Measurements from ENCODE around the gene OR2L5.

- no peak for TF ChIP-seq CTCF (IDR thresholded peaks at IDR 0.05)
- TF ChIP-seq POLR2AphosphoS5 (IDR thresholded peaks at IDR 0.05), result no peak
- TF ChIP-seq EP300 (IDR thresholded peaks at IDR 0.05), result no peak
Observed at GRCh38 chr1:248015803-248016202, 2.3 kb downstream of the OR2L5 start.

All from stomach (tissue), 4 donors.